NCI-H1105 treated with DMSO at 0.1 percent for 48 hours (cell line): ENCODE data around the gene MAMDC2.
"Not testable (repeated sequence)": the region's sequence is repeated elsewhere in the genome, so short reads cannot be mapped to it uniquely, and the experiment has no call there.

Experiments
- DNase-seq: peaks from one replicate; lab custom pipeline; 2025; lab: John Stamatoyannopoulos, UW

The MAMDC2 gene

DNA sequence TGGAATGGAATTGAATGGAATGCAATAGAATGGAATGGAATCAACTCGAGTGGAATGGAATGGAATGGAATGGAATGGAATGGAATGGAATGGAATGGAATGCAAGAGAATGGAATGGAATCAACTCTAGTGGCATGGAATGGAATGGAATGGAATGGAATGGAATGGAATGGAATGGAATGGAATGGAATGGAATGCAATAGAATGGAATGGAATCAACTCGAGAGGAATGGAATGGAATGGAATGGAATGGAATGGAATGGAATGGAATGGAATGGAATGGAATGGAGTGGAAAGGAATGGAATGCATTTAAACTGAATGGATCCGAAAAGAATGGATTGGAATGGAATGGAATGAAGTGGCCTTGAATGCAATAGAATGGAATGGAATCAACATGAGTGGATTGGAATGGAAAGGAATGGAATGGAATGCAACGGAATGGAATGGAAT lies 5.5 kb upstream of the MAMDC2 start:
- not testable (repeated sequence) for DNase-seq

DNA sequence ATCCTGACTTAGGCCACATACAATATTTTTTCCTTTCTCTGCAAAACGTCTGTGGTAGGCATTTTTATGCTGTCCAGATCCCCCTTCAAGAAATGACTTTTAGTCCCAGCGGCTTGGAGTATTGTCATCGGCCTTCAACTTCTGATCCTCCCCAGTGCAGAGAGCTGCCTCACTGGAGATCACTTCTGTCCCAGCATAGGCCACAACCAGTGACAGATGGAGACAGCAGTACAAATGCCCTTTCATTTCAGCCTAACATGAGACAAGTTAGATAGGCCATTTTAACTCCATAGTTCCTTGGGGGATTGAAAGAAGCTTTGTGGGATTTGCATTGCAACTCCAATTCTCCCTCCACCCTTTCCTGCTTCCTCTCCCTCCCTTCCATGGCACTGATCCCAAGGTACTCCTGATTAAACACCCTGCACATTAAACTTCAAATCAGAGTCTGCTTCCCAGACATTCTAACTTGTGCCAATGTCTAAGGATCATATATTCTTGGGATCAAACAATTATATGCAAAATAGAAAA lies 3.2 kb upstream of the MAMDC2 start:
- DNase-seq, result no peak

DNA sequence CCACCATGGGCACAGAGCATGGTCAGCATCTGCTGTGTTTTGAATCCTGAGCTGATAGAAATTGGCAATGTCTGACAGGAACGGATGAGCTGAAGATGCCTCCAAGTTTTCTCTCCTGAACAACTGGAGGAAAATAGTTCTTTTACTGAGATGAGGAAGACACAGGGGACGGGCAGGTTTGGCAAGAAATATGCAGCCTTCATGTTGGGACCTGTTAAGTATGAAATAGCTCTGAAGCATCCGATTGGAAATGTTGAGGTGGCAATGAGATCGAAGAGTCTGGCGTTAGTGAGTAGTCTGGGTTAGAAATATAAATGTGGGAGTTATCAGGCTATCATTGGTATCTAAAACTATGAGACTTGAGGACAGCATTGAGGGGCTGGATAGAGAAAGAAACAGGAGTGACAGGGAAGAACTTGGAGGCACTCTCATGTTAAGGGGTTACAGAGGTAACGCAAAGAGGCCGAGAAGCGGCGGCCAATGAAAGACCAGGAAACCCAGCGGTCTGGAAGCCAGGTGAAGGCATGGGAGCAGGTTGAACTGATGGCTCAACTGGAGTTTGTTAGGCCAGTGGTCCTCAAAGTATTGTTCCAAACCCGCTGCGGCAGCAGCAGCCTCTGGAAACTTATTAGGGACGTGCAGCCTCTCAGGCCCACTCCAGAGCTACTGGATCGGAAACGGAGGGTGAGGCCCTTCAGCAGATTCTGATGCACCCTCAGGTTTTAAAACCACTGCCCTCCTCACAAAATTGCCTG lies 1.0 kb upstream of the MAMDC2 start:
- no peak for DNase-seq

DNA sequence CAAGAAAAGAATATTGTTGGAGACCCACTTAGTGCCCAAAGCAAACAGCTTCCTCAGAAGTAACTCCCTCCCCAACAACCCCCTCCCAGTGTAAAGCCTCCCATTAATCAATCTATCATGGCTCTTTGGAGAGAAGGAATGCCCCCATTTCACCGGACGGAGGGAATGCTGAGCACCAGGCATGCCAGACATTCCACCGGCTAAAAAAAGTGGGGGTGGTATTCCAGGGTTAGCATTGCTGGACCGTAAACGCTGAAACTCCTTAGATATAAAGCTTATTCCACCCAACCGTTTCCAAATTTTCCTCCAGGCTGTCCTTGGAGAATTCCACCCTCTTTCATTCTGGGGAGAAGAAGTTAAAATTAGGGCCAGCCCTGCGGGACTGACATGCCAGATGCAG lies 363 bp upstream of the MAMDC2 start:
- no peak for DNase-seq

DNA sequence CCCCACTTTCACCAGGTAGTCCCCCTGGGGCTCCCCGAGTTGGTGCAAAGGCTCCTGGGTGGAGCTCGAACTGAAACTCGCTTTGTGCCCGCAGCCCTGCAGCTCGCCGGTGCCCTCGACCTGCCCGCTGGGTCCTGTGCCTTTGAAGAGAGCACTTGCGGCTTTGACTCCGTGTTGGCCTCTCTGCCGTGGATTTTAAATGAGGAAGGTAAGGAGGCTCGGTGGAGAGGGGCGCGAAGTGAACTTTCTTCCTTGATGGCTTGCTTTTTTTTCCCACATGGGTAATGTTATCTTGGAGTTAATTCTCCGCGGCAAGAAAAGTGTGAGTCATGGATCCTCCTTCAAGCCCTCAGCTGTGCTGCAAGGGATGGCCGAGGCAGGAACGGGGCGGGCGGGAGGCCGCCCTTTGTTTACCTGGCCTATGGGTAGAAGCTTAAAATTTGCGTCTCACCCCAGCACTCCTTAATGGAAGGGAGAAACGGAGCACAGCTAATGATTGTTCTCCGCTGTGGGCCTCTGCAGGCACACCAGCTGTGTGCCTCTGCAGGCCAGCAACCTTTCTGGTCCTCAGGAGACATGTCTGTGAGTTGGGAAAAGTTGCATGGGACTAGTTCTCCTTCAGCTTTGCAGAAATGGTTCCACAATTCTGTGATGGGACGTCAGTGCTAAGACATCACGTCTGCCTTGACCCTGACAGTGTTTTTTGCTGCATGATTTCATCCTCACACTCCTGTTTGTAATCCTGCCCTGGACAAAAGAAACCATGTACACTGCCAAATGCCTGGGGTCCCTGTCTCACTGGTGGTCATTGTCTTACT lies 1.1 kb downstream of the MAMDC2 start:
- no peak for DNase-seq

DNA sequence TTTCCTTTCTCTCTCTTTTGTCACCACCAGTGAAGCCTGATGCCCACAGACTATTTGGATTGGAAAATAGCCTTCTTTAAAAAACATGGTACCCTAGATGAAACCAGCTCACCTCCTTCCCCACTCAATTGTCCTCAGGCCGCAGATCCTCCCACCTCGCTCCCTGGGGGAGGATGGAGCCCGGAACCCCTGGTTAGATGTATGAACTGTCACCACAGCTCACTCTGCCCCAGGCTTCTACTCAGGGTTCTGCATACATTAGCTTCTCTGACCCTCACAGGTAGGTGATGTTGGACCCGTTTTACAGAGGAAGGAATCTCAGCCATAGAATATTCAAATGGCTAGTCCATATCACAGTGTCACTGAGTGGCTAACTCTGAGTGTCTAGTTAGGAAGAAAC lies 1.8 kb downstream of the MAMDC2 start:
- no peak for DNase-seq

DNA sequence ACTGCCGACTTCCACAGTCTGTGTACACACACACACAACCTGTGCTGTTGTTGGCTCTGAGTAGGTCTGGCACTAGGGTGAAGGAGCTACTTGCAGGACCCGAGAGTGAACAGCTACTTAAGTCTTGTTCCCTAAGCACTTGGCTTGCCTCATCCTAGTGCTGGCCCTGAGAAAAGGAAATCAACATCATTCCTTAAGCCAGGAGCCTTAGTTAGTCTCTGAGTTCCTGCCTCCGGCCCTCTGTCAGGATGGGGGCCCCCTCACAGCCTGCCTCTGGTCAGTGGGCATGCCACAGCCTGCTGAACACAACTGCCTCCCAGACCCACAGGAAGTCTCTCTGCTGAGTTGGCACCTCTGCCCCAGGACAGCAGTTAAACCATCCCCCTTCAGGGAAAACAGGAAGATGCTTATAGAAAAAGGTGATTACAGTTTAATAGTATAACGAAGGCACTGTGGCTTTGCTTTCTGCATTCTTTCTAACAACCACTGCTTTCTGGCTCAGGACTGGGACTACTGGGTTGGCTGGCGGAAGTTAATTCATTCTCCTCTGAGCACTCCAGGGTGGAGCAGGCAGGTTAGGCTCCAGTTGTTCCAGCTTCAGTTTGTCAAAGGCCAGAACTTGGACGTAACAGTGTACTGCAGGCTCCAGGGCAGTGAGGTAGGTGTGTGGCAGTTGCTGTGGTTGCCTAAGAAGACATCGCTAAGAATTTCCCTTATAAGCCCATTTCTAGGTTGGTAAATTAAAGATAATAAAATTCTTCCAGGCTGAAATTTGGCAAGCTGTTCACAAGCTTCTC lies 2.8 kb downstream of the MAMDC2 start:
- DNase-seq, result no peak

DNA sequence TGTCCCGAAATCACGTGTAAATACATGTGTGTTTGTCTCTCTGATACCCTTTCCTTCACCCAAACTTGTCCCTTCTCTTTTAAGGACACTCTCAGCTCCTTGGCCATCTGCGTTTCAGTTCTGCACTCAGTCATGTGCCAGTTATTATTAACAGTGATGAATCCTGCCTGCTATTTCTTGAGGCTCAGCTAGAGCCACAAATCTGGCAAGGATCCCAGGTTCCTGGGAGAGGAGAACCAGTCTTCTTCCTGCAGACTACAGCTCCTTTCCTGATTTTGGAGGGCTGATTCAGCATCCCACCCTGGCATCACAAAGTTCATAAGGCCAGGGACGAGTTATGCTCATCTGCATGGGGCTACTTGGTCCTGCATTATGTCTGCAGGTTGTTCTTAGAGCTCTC lies 5.6 kb downstream of the MAMDC2 start:
- peak; percentile 20 for DNase-seq

DNA sequence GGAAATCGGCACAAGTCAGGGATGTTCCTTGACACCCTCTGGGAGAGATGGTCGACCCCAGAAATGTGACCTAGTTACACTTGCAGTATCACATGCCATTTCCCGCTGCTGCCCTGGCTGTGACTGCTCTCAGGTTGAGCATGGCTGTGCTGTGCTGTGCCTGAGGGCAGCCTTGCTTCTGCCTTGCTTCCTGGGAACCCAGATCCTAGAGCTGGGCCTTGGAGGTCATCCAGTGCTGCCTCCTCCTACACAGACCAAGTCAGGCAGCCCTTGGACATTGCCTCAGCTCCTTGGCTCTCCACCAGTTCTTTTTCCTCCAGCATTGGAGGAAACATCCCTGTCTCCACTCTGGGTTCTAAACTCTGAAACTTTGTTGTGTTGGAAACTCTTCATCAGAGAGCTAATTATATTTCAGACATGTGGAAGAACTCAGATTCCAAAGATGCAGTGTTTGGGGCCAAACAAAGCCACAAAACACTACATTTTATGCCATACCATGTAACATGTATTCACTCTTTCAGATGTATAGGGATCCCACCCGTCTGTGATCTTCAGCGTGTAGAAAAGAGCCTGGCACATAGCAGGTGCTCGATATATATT lies 6.1 kb downstream of the MAMDC2 start:
- no peak for DNase-seq

DNA sequence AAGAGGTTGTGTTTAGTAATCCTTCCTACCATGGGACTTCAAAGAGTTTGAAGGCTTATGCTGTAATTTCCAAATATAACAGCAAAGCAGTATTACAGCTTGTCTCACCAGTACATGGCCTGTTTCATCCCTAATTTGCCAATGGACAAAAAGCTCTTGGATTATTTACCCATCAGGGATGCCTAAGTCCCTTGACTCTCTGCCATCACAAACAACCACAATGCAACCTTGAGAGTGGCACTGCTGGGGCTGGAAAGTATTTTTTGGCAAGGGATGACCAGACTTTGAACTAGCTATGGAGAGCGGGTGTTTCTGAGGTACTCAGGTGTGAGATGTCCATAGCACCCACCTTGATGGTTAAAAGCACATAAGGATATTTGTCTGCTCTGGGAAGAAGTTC lies 9.1 kb downstream of the MAMDC2 start:
- DNase-seq, result no peak

DNA sequence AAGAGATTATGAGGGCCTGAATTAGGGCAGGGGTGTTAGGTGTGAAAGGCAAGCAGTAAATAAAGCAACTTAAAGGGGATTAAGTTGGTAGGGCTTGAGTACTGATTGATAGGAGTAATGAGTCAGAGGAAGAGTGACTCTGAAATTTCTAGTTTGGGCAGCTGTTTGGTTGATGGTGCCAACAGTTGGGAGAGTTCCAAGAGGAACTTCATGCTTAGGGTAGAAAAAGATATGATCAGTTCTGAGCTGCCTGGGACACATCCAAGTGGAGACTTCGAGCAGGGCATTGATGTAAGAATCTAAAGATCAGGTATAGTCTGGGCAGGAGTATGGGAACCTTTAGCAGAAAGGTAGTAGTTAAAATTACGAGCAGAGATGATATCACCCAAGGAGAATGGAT lies 10.2 kb downstream of the MAMDC2 start:
- peak; percentile 54 for DNase-seq

DNA sequence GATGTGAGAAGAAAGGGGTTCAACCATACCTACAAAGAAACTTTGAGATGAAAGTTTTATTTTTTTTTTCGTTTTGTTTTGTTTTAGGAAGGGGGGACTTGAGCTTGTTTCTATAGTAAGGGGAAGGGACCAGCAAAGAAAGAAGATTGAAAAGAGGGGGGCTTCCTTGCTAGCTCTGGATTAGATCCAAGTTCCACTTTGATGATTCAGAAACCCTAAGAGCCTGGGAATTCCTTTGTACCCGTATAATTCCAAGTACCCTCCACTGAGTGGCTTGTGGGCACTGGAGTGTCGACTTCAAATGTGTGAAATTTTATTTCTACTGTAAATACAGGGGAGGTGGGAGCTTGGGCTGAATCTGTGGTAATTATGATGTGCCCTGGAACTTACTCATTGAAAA lies 10.9 kb downstream of the MAMDC2 start:
- no peak for DNase-seq

DNA sequence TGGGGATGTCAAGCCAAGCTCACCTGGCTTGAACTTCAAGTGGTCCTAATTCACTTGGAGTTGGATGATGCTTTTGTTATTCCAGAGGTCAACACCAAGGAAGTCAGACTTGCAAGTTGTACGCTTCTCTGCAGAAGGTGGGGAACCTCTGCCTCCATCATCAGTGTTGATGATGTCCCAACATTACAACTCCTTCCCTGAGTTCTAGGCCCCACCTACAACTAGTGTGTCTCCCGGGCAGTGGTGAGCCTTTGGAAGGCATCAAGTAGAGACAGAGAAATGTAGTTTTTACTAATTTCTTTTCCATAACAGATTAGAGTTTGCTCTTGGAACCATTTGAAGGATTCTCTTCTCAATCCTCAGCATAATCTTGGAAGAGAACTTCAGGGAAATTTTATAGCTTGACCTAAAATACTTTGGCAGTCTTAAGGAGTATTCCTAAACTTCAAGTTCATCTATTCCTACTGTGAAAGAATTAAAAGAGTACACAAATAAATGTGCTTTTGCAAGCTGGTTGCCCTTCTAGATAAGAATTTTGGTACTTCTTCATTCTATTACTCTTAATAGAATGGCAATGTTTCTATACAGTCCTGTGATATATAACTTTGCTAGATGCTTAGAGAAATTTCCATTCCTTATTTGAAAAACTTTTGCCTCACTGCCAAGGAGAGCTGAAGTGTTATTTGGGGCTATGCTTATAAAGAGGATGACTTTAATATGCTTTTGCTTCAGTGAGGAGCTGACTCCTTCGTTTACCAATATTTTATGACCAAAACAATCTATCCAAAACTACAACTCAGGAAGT lies 12.0 kb downstream of the MAMDC2 start:
- no peak for DNase-seq

DNA sequence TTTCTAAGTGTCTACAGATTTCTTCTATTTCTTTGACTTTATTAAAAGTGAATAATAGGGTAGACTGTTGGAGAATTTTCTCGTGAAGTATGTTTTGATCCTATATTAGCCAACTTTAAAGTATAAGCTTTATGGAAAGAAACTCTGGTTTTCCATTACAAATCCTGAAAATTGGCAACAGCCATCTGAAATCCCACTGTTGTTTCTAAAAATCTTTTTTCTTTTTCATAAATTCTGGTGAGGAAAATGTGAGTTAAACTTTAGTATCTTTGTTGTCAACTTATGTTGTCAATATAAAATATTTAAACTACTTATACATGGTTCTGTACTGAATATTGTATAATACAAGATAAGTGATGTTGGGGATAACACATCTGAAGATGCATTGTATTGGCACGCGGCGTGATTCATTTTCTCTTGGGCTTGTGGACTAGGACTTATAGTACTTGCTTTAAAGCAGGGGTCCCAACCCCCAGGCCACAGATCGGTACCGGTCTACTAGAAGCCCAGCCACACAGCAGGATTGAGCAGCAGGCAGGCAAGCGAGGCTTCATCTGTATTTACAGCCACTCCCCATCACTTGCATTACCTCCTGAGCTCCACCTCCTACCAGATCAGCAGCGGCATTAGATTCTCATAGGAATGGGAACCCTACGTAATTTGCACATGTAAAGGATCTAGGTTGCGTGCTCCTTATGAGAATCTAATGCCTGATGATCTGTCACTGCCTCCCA lies 12.7 kb downstream of the MAMDC2 start:
- DNase-seq, result no peak

DNA sequence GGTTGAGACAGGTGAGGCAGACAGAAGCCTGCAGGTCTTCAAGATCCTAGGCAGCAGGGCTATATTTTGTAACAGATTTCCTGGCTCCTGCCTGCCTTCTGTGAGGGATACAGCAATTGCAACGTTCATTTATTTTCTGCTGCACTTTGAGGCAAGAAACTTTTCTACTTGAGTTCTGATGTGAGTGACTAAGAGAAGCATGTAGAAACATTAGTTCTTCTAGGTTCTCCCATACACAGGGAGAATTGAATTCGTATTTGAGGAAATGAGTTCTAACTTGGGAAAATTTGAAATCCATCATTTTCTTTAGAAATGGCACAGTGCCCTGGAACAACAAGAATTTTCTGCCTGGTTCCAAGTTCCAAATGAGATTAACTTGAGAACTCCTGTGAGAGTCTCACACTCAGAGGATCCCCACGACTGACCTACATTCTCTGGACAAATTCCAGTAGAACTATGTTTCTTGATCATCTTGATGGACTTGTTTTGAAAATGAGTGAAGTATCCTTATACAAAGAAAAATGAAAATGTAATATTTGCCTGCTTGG lies 15.0 kb downstream of the MAMDC2 start:
- no peak for DNase-seq

DNA sequence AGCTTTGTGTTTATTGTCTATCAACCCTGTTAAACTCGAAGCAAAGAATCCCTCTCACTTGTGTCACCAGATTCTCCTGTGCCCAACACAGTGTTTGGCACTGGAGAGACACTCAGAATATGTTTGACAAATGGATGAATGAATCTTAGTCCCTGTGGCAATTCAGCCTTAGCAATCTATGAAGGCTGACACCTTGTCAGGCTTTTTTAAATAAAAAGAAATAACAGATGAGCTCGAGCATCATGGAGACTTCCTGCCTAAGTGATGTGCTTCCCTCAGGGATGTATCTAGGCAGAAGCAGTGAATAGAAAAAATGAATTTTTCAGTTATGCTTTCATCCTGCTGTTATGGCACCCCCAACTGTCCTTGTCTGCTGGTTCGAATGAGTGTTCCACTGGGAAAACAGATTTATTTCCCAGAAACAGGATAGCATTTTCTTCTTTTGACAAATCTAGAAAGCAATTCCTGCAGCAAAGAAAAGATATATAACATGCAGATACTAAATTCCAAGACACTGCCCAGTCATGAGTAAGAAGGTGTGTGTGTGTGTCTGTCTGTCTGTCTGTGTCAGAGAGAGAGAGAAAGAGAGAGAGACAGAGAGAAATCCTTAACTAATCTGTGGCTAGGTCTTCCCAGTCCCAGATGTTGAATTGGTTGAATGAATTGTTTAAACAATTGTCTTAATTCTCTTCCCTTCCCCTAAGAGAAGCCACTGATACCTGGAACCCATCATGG lies 16.7 kb downstream of the MAMDC2 start:
- DNase-seq, result no peak

DNA sequence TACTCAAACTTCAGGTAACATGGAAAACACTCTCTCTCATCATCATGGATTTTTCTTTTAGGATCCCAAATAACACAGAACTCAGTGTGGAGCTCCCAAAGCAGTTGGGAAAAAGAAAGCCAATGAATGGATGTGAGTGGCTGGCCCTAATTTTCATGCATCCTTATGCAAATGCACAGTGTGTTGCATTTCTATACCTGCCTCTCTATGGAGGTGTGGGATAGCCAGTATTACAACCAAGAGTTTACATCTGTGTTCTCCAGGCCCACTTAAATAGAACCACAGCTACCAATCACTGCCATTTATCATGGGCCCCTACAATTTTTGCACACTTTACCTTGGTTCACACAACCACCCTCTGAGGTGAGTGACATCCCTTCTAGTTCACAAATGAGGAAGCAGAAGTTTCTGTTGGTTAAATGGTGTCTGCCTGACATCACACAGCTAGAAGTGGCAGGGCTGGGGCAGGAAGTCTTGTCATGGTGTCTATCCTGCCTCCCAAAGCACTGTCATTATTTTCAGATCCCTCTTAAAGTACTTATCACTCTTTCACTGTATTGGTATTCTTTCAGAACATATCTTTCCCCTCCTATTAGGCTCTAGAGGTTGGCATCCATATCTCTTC lies 17.3 kb downstream of the MAMDC2 start:
- DNase-seq, result no peak

DNA sequence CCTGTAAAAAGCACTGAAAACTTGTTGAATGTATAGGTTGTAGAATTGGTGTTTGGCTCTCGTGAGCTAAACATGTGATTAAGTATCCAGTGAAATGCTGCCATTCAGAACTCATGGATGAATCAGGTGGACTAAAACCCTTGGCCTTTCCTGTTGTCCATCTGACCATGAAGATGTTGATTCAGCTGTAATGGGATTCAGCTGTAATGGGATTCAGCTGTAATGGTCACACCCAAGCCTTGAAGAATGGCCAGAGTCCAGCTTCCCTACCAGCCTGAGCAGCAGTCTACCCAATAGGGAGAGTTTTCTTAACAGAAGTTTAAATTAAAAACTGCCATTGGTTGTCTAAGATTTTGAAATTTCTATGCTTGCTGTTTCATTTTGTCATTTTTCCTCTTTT lies 18.1 kb downstream of the MAMDC2 start:
- no peak for DNase-seq

DNA sequence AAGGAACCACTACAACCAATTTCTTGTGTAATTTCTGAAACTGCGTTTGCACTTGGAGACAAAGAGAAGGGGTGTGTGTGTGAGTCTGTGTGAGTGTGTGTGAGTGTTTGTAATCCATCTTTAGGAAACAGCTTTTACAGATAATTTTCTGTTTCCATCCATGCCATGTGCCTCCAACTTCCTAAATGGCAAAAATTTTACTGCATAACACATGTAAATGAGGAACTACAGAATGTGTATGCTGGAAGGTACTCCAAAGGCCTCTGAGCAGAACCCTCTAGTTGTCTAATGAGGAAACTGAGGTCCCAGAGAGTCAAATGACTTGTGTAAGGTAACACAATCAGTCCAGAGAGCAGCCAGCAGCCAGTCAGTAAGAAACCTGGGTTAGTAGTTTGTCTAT lies 20.8 kb downstream of the MAMDC2 start:
- no peak for DNase-seq
